Left ventricle myocardium inferior (tissue), 1 donor: Measurements from ENCODE around the gene DPH5. TPM values are rescaled to one million over a fixed set of nuclear protein-coding genes. Genes with fewer than 3 reads are reported as not detected.

Source experiments
- DNase-seq: peaks from one replicate; pipeline ENCODE4 v3.0.0-alpha.2; 2020
- H3K27ac ChIP-seq: fragments of 200-600 bp; replicated peaks from 2 replicates; pipeline ENCODE4 v1.8.0; 2021
- H3K27me3 ChIP-seq: fragments of 200-600 bp; 2 replicates; pipeline ENCODE4 v1.8.0; 2021; ENCODE audit warnings: low read depth
- H3K36me3 ChIP-seq: fragments of 200-600 bp; 2 replicates; pipeline ENCODE4 v1.8.0; 2021
- H3K4me1 ChIP-seq: fragments of 200-600 bp; 2 replicates; pipeline ENCODE4 v1.8.0; 2021
- H3K4me3 ChIP-seq: fragments of 200-600 bp; 2 replicates; pipeline ENCODE4 v1.8.0; 2021; ENCODE audit warnings: mild to moderate bottlenecking, moderate library complexity
- H3K9me3 ChIP-seq: fragments of 200-600 bp; replicated peaks from 2 replicates; pipeline ENCODE4 v1.8.0; 2021
- CTCF ChIP-seq: fragments of 200-600 bp; IDR thresholded peaks from 2 replicates; pipeline ENCODE4 v1.8.0; 2021; ENCODE audit warnings: antibody characterized with exemption, mild to moderate bottlenecking, borderline replicate concordance
- intact Hi-C: fragments of 100-400 bp; cut with micrococcal nuclease; formaldehyde crosslinking; loops from one replicate; pipeline ENCODE4 v1.11.0; 2022
- total RNA-seq: library from RNA; stranded (reverse); fragmentation: NEBNext Ultra II Directional; extraction: Animal tissue kit (Norgen Biotek cat#: 25700); gene quantifications from one replicate; pipeline ENCODE4 v1.2.1, GENCODE V29; 2021
- donor health status: DM: no; HTN: yes; CAD: no; lungs with severe emphysema.

DPH5 gene
- total RNA-seq, 1 donor from 2014 or later = 40.0 TPM

DNA sequence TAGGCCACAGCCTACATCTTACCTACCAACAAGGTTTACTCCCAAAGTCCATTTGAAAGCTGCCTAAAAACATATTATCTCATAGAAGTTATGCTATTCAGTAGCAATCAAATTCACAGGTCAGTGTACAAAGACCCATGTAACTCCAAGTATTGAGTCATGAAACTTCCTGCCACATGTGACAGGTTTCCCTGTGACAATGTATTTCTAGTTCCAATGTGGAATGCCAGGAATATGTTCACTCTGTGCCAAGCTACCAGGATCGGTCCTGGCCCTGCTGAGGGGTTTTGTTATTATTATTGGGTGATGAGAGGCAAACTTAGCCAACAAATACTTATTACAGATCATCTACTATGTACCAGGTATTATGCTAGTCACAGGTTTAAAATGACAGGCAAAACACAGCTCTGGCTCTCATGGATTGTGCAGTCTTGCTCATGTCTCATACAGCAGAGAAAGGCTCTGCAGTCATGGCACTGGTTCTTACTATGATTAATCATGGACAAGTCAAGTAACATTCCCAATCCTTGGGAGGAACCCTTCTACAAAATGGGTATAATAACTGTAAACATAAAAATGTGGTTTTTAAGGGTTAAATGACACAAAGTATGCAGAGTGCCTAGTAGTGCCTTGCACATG is 22.5 kb downstream of the DPH5 start:
- H3K9me3 ChIP-seq = no peaks in the 10 kb centered on the region
- DNase-seq = no peak
- no peak overlapping the region for H3K4me3 ChIP-seq
- H3K27ac ChIP-seq = peak overlapping the region; percentile 50
- H3K4me1 ChIP-seq = peaks cover 33% of the 10 kb centered on the region
- intact Hi-C loops = no loop called here
- no peaks in the 10 kb centered on the region for H3K27me3 ChIP-seq
- no peak for TF ChIP-seq CTCF
- H3K36me3 ChIP-seq = peaks cover 30% of the 10 kb centered on the region

DNA sequence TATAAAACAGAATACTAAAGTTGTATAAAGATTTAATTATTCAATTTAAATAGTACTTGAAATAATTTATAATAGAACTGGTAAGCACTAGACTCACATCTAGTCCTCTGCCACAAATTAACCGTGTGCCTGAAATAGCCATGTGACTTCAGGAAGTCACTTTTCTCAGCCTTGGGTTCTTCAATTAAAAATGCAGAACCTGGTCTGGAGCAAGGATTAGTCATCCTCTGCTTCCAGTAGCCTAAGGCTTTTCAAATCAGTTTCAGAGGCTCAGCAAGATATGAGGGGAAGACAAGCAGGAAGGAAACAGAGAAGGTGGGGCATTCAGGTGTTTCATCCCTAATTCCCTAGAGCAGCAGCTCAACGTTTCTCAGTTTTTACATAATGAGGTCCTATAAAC is 23.0 kb downstream of the DPH5 start:
- no peak overlapping the region for H3K4me3 ChIP-seq
- no peaks in the 10 kb centered on the region for H3K27me3 ChIP-seq
- H3K27ac ChIP-seq = peak overlapping the region; percentile 50
- H3K9me3 ChIP-seq = no peaks in the 10 kb centered on the region
- intact Hi-C loops = no loop called here
- no peak for TF ChIP-seq CTCF
- H3K36me3 ChIP-seq = peaks cover 30% of the 10 kb centered on the region
- DNase-seq = no peak
- H3K4me1 ChIP-seq = peaks cover 33% of the 10 kb centered on the region

DNA sequence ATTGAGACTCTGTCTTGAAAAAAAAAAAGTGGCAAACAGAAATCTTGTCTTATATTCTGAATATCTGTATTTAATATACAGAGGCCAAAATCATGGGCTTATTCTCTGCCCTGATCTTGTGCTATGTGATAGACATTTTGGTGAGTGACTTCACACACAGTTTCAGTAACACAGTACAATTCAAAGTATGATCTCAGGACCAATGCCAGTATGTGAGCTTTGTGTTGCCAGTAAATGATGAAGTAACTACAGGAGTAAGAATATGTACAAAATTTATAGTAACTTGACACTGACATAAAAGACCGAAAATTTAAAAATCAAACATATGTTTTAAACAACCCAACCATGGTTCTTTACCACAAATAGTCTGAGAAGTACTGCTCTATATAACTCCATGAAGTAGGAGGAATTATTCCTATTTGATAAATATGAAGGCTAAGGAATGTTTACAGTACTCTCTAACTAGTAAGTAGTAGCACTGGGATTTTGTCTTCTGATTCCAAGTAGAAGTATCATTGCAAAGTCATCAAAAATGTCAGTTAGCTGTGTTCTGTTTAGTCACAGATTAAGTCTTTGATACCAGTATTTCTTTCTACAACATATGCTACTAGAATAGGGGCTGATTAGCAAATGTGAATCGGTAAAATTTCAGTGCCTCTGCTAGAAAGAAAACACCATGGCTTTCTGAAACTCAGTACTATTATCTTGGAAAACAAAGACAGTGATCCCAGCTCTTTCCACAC is 25.3 kb downstream of the DPH5 start:
- Histone ChIP-seq H3K27me3 (no peaks in the 10 kb centered on the region), H3K4me1 (peaks cover 42% of the 10 kb centered on the region), H3K27ac (no peak overlapping the region)

DNA sequence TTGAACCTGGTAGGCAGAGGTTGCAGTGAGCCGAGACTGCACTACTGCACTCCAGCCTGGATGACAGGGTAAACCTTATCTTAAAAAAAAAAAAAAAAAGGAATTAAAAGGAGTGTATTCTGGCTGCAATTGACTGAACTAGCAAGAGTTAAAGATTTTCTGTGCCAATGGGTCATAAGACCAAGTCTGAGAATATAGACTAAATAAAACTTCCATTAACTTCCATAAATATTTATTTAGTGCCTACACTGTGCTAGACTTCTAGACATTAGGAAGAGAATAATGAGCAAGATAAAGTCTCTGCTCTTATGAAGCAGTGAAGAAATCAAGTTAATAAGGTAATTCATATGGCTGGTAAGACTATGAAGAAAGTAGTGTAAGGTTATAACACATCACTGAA is 27.2 kb downstream of the DPH5 start:
- no peak for TF ChIP-seq CTCF
- H3K27me3 ChIP-seq = no peaks in the 10 kb centered on the region
- no peak overlapping the region for H3K27ac ChIP-seq
- intact Hi-C loops = no loop called here
- H3K36me3 ChIP-seq = peaks cover 36% of the 10 kb centered on the region
- no peak for DNase-seq
- H3K9me3 ChIP-seq = no peaks in the 10 kb centered on the region
- peaks cover 33% of the 10 kb centered on the region for H3K4me1 ChIP-seq
- no peak overlapping the region for H3K4me3 ChIP-seq

More for the DNA sequence above, 25.3 kb downstream of the DPH5 start:
- Histone ChIP-seq H3K36me3 (peaks cover 36% of the 10 kb centered on the region), H3K4me3 (no peak overlapping the region), H3K9me3 (no peaks in the 10 kb centered on the region)
- TF ChIP-seq CTCF = no peak
- intact Hi-C loops = no loop called here
- DNase-seq = no peak

DNA sequence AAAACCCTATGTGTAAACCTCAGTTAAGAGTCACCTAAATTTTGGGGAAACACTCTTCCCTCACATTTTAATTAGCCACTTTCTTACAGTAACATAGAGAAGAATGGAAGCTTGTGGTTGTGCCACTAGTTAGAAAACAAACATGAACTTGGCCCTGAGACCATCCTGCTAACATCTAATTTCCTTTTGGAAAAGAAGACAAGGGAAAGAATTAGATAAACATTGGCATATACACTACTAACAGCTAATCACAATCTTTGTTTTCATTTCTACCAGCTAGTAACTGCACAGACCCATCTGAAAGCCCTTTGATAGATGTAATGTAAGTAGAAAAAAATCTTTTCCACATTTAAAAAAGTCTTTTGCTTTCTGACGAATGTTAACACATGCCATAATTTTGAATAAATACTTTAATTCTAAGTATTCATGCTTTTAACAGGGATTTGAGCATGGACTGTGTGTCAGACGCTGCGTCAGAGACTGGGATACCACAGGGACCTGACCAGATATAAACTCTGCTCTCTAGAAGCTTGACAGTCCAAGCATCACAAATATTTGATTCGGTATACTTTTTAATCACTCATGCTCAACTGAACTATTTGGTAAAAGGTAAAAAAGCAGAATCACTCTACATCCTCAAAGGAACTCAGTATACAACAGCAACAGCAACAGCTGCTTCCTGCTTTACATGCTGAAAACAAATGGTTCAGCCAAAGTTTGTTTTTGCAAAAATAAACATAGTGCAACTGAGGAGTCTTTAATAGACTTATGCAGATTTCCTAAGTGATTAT is 30.2 kb downstream of the DPH5 start:
- no peak for TF ChIP-seq CTCF
- H3K4me1 ChIP-seq = peaks cover 15% of the 10 kb centered on the region
- H3K27me3 ChIP-seq = no peaks in the 10 kb centered on the region
- no peak for DNase-seq
- H3K4me3 ChIP-seq = no peak overlapping the region
- intact Hi-C loops = no loop called here
- no peaks in the 10 kb centered on the region for H3K9me3 ChIP-seq
- peaks cover 47% of the 10 kb centered on the region for H3K36me3 ChIP-seq
- peak overlapping the region; percentile 62 for H3K27ac ChIP-seq
